ENCODE measurements around the gene PHEX.

The PHEX gene

GRCh38 chrX:22053481-22053880 lies 21.4 kb downstream of the PHEX start:
- Histone ChIP-seq H3K27me3 (ENCODE audit: insufficient read depth, poor library complexity, severe bottlenecking) (no peaks in the 10 kb centered on the region), H3K4me3 (replicated peaks; ENCODE audit: insufficient read depth, low read length) (no peak overlapping the region), H3K27ac (replicated peaks) (no peak overlapping the region)
- TF ChIP-seq REST (IDR thresholded peaks at IDR 0.05; ENCODE audit: insufficient replicate concordance, low read depth) (no peak), GABPA (IDR thresholded peaks at IDR 0.05; ENCODE audit: low read depth) (no peak), POLR2AphosphoS5 (IDR thresholded peaks at IDR 0.05; ENCODE audit: low read depth) (no peak), SPI1 (IDR thresholded peaks at IDR 0.05; ENCODE audit: borderline replicate concordance, low read depth) (no peak), CTCF (IDR thresholded peaks at IDR 0.05; ENCODE audit: insufficient read depth, low read length) (no peak)
- DNase-seq (ENCODE audit: low read depth in 1 of 2, low spot score in 1 of 2), result no peak

DNA sequence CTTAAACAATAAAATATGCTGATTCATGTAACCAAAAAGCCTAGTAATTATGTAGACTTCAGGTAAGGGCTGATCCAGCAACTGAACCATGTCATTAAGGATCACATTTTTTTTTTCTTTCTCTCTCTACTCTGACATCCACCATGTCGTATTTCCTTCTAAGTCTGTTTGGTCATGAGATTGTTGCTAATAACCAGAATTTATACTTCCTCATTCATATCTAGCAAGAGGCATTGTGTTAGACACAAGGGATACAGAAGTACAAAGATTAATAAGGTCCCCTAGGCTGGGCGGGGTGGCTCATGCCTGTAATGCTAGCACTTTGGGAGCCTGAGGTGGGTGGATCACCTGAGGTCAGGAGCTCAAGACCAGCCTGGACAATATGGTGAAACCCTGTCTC lies 24.1 kb downstream of the PHEX start:
- no peak for DNase-seq (ENCODE audit: low read depth in 1 of 2, low spot score in 1 of 2)
- Histone ChIP-seq H3K4me3 (replicated peaks; ENCODE audit: insufficient read depth, low read length) (no peak overlapping the region), H3K27me3 (ENCODE audit: insufficient read depth, poor library complexity, severe bottlenecking) (no peaks in the 10 kb centered on the region), H3K27ac (replicated peaks) (no peak overlapping the region)
- TF ChIP-seq CTCF (IDR thresholded peaks at IDR 0.05; ENCODE audit: insufficient read depth, low read length), result no peak
- TF ChIP-seq REST (IDR thresholded peaks at IDR 0.05; ENCODE audit: insufficient replicate concordance, low read depth), result no peak
- no peak for TF ChIP-seq GABPA (IDR thresholded peaks at IDR 0.05; ENCODE audit: low read depth)
- no peak for TF ChIP-seq POLR2AphosphoS5 (IDR thresholded peaks at IDR 0.05; ENCODE audit: low read depth)
- no peak for TF ChIP-seq SPI1 (IDR thresholded peaks at IDR 0.05; ENCODE audit: borderline replicate concordance, low read depth)

DNA sequence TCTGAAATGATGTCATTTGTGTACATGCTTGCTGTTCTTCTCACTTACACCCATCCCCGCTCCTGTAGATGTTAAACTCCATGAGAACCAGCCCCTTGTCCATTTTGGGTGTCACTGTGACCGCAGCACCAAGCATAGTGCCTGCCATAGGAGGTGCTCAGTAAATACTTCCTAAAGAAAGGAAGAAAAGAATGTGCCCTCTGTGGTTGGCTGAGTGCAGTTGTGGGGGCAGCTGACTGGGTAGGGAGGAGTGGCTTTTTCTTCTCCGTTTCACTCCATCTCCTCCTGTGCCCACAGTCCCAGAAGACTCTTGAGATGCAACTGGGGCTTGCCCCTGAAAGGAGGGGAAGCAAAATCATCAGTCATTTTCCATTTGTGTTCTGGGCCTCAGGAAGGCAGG lies 25.5 kb downstream of the PHEX start:
- H3K27me3 ChIP-seq (ENCODE audit: insufficient read depth, poor library complexity, severe bottlenecking), result no peaks in the 10 kb centered on the region
- DNase-seq (ENCODE audit: low read depth in 1 of 2, low spot score in 1 of 2), result no peak
- H3K4me3 ChIP-seq (replicated peaks; ENCODE audit: insufficient read depth, low read length), result no peak overlapping the region
- TF ChIP-seq GABPA (IDR thresholded peaks at IDR 0.05; ENCODE audit: low read depth) (no peak), REST (IDR thresholded peaks at IDR 0.05; ENCODE audit: insufficient replicate concordance, low read depth) (no peak), CTCF (IDR thresholded peaks at IDR 0.05; ENCODE audit: insufficient read depth, low read length) (no peak), POLR2AphosphoS5 (IDR thresholded peaks at IDR 0.05; ENCODE audit: low read depth) (no peak)
- no peak overlapping the region for H3K27ac ChIP-seq (replicated peaks)
